Activated CD8-positive, alpha-beta memory T cell treated with anti-CD3 and anti-CD28 coated beads for 36 hours (primary cell): ENCODE results near the gene ATP9B. TPM values are rescaled to one million over a fixed set of nuclear protein-coding genes. Genes with fewer than 3 reads are reported as not detected.

ENCODE experiments used
- CTCF ChIA-PET: fragments of 350-600 bp; sonication (Branson Sonifier 250); formaldehyde crosslinking; loops from one replicate; lab custom pipeline; 2021; ENCODE audit warnings: antibody characterized with exemption; lab: Charles Lee
- POLR2A ChIA-PET: fragments of 350-600 bp; sonication (Branson Sonifier 250); formaldehyde crosslinking; loops from one replicate; lab custom pipeline; 2021; ENCODE audit warnings: antibody characterized with exemption; lab: Charles Lee
- total RNA-seq, 2 experiments: library from RNA; stranded (reverse); gene quantifications; one replicate each; pipeline ENCODE4 v1.2.3, GENCODE V29; 2021

The ATP9B gene
- total RNA-seq, 2 experiments from 2014 or later: 19.6 to 20.4 TPM

- ChIA-PET POLR2A (interaction anchor here (1.2 to 2.7 kb wide), 4 partner anchors 9 to 274 kb away, joined by 4 to 15 read pairs (median 7); partner anchors contain the start of gene NFATC1), CTCF (interaction anchor here (1.2 to 2.2 kb wide), 3 partner anchors 11 to 119 kb away, joined by 3 to 12 read pairs (median 6); no protein-coding TSS in a partner anchor)
Observed at GRCh38 chr18:79404567-79404910, 335.3 kb downstream of the ATP9B start.

DNA sequence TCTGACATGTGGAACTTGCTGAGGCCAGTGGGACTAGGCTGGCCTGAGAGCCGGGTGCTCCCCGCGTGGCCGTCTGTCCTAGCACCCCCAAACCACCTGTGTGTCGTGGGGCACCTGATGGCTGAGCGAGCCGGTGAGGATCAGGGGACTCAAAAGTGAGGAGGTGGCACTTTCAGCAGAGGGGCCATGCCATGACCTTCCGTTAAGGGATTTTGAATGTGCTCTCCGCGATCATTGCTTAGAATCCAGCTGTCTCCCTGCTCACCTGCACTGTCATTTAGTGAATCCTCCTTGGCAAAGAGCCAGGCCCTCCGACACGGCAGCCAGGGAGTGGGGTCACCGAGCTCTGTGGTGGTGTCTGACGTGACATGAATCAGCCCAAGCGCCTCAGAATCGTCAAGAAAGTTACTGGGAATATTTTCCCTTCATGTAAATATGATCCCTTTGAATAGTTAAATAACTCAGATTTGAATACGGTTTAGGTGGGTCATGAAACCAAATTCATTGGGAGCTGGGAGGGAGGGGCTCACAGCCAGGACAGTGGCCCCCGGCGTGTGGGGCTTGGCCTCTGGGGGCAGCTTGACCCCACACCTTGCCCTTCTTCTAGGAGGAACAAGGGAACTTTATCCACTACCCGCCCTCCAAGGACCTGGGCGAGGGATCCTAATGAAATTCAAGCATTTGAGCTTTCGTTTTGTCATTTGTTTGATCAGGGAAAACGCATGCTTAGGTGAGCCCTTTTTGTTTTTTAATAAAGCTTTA is 336.0 kb downstream of the ATP9B start:
- POLR2A ChIA-PET: interaction anchor here (0.9 to 2.7 kb wide), 6 partner anchors 7 to 273 kb away, joined by 4 to 15 read pairs (median 5); partner anchors contain the start of gene NFATC1
- CTCF ChIA-PET: interaction anchor here (0.6 to 2.2 kb wide), 8 partner anchors 8 to 123 kb away, joined by 3 to 12 read pairs (median 4); partner anchors contain the start of gene NFATC1

GRCh38 chr18:79405781-79406575 is 336.8 kb downstream of the ATP9B start:
- CTCF ChIA-PET: interaction anchor here (0.6 to 2.2 kb wide), 10 partner anchors 9 to 122 kb away, joined by 3 to 12 read pairs (median 4); partner anchors contain the start of gene NFATC1
- POLR2A ChIA-PET: interaction anchor here (0.9 to 2.7 kb wide), 6 partner anchors 8 to 272 kb away, joined by 4 to 15 read pairs (median 5); partner anchors contain the start of gene NFATC1

DNA sequence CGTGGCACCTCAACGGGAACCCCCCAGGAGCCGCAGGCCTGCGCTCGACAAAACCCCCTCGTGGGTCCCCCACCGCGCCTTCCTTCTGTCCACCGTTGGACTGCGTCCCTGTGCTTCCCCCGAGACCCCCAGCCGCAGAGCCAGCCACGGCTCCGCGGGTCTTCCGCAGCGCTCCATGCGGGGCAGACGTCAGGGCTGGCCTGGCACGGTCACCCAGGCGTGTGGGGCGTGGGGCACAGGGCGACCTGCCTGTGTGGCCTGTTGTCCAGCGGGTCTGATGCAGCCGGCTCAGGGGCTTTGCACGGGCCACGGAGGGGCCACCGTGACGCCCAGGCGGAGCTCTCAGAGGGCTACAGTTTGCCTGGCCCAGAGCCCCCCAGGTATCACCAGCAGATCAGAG is 337.5 kb downstream of the ATP9B start:
- POLR2A ChIA-PET: interaction anchor here (2.2 to 2.7 kb wide), 2 partner anchors 11 to 29 kb away, joined by 8 to 15 read pairs; partner anchors contain the start of gene NFATC1

DNA sequence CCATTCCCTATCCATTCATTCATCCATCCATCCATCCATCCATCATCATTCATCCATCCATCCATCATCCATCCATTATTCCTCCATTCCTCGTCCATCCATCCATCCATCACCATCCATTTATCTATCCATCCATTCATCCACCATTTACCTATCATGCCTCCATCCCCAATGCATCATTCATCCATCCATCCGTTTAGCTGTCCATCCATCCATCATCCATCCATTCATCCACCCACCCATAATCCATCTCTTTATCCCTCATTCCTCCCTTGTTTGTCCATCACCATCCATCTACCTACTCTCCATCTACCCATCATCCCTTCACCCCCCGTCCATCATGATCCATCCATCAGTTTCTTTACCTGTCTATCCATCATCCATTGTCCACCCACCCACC is 340.1 kb downstream of the ATP9B start:
- ChIA-PET CTCF (no interaction called here), POLR2A (no interaction called here)

More for the DNA sequence above, 337.5 kb downstream of the ATP9B start:
- CTCF ChIA-PET: interaction anchor here (0.7 kb wide), 1 partner anchor 15 kb away, joined by 5 read pairs; no protein-coding TSS in a partner anchor

- ChIA-PET CTCF (no interaction called here), POLR2A (no interaction called here)
Observed at GRCh38 chr18:79410171-79410641, 341.0 kb downstream of the ATP9B start.

DNA sequence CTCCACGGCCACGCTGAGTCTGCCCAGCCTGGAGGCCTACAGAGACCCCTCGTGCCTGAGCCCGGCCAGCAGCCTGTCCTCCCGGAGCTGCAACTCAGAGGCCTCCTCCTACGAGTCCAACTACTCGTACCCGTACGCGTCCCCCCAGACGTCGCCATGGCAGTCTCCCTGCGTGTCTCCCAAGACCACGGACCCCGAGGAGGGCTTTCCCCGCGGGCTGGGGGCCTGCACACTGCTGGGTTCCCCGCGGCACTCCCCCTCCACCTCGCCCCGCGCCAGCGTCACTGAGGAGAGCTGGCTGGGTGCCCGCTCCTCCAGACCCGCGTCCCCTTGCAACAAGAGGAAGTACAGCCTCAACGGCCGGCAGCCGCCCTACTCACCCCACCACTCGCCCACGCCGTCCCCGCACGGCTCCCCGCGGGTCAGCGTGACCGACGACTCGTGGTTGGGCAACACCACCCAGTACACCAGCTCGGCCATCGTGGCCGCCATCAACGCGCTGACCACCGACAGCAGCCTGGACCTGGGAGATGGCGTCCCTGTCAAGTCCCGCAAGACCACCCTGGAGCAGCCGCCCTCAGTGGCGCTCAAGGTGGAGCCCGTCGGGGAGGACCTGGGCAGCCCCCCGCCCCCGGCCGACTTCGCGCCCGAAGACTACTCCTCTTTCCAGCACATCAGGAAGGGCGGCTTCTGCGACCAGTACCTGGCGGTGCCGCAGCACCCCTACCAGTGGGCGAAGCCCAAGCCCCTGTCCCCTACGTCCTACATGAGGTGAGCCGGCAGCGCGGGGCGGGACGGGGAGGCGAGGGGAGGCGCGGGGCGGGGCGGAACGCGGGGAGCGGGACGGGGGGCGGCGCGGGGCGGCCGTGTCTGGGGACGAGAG is 341.8 kb downstream of the ATP9B start:
- ChIA-PET POLR2A (no interaction called here), CTCF (no interaction called here)

GRCh38 chr18:79411614-79412526 is 342.7 kb downstream of the ATP9B start:
- ChIA-PET POLR2A (no interaction called here), CTCF (no interaction called here)

GRCh38 chr18:79413025-79413424 is 343.8 kb downstream of the ATP9B start:
- ChIA-PET POLR2A (no interaction called here), CTCF (no interaction called here)

- ChIA-PET POLR2A (no interaction called here), CTCF (interaction anchor here (1.6 kb wide), 1 partner anchor 74 kb away, joined by 3 read pairs; no protein-coding TSS in a partner anchor)
Observed at GRCh38 chr18:79413426-79413825, 344.2 kb downstream of the ATP9B start.

DNA sequence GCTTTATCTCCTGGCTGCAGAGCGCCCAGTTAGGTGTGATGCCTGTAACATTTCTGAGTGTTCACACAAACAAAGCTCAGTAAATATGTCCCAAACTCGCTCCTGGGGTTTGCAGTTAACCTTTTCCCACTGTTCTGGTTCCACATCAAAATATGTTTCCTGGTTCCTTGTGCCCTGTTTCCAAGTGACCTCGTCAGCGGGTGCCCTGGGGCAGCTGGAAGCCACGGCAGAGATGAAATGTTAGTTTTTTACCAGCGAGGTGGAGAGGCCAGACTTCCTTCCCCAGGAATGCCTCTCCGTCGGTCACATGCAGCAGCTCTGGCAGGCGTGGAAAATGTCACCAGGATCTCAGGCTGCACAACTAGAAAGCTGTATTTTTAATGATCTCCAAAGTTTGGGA is 344.7 kb downstream of the ATP9B start:
- ChIA-PET POLR2A (no interaction called here), CTCF (interaction anchor here (1.6 kb wide), 2 partner anchors 19 to 74 kb away, joined by 3 to 4 read pairs; no protein-coding TSS in a partner anchor)

- ChIA-PET POLR2A (no interaction called here), CTCF (no interaction called here)
Observed at GRCh38 chr18:79416022-79416676, 347.0 kb downstream of the ATP9B start.

DNA sequence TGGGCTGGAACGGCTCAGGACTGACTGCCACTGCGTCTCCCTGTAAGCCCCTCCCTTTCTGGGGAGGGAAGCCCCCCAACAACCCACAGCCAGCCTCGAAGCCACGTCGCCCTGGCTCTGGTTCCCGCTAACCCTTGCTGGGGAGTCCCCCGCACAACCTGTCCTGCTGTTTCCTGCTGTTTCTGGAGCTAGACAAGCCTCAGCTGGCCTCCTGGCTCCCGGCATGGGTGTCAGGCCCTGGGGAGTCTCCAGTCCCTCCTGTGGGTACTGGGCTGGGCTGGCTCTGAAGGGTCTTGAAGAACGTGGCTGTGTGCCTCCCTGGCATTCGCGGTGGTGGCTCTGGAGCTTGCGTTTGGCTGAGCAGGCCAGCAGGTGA is 347.5 kb downstream of the ATP9B start:
- ChIA-PET CTCF (no interaction called here), POLR2A (no interaction called here)

DNA sequence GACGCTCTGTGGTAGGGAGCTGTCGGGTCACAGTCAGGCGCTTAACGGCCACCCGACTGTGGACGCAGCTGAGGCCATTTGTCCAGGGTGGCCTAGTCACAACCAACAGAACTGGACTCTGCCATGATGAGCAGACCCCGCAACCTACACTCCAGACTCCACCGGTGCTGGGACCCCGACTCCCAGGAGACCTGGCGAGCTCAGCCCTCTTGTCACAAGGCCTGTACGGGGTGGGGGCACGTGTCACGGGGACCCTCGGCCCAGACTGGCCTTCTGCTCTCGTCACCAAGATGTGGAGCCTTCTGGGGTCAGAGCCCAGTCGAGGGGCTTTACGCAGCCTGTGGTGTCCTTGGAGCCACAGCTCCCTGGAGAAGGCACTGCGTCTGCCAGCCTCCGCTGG is 349.0 kb downstream of the ATP9B start:
- POLR2A ChIA-PET: no interaction called here
- CTCF ChIA-PET: no interaction called here

GRCh38 chr18:79418642-79419041 is 349.4 kb downstream of the ATP9B start:
- ChIA-PET CTCF (no interaction called here), POLR2A (no interaction called here)

DNA sequence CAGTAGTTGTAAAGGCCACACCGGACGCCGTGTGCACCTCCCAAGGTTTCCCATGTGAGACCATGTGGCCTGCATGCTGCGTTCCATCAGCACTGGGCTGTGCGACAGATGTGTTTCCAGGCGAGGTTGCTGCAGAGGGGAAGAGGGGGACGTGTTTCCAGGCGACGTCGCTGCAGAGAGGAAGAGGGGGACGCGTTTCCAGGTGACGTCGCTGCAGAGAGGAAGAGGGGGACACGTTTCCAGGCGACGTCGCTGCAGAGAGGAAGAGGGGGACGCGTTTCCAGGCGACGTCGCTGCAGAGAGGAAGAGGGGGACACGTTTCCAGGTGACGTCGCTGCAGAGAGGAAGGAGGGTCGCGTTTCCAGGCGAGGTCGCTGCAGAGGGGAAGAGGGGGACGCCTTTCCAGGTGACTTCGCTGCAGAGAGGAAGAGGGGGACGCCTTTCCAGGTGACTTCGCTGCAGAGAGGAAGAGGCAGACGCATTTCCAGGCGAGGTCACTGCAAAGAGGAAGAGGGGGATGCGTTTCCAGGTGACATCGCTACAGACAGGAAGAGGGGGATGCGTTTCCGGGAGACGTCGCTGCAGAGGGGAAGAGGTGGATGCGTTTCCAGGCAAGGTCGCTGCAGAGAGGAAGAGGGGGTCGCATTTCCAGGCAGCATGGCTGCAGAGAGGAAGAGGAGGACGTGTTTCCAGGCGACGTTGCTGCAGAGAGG is 351.0 kb downstream of the ATP9B start:
- ChIA-PET CTCF (no interaction called here), POLR2A (no interaction called here)
